GM12878 (cell line): ENCODE measurements around the gene RPL13A.

Experiments used
- CREB1 ChIP-seq: IDR thresholded peaks from 2 replicates; pipeline ENCODE4 v1.6.1; 2012; ENCODE audit warnings: low read depth, mild to moderate bottlenecking, inconsistent platforms
- EP300 ChIP-seq, 2 experiments: fragments of 150-350 bp in 1 of 2; IDR thresholded peaks; 2 replicates each; pipeline ENCODE4 v1.6.1; 2011 to 2012; ENCODE audit warnings: low read depth in 2 of 2, low read length in 2 of 2, borderline replicate concordance in 1 of 2, improper control_type of control experiment in 1 of 2, inconsistent platforms in 1 of 2; ENCODE audit not compliant: control insufficient read depth in 1 of 2
- MEF2A ChIP-seq: IDR thresholded peaks from 2 replicates; pipeline ENCODE4 v1.6.1; 2011; ENCODE audit warnings: low read depth, mild to moderate bottlenecking, low read length, moderate library complexity; ENCODE audit not compliant: insufficient read depth
- MXI1 ChIP-seq: fragments of 150-350 bp; IDR thresholded peaks from 2 replicates; pipeline ENCODE4 v1.6.1; 2011; ENCODE audit warnings: low read depth, mild to moderate bottlenecking, inconsistent platforms, low read length, improper control_type of control experiment
- POLR2A ChIP-seq: IDR thresholded peaks from 2 replicates; pipeline ENCODE4 v1.6.1; 2011; ENCODE audit warnings: low read depth, mild to moderate bottlenecking, low read length
- POLR2AphosphoS5 ChIP-seq: IDR thresholded peaks from 2 replicates; pipeline ENCODE4 v1.6.1; 2011; ENCODE audit warnings: mild to moderate bottlenecking, low read length, inconsistent platforms
- TF ChIP-seq, protein P1 (sequence below): fragments of 450-650 bp; IDR thresholded peaks from 2 replicates; pipeline ENCODE4 v1.6.1; 2017; ENCODE audit warnings: mild to moderate bottlenecking
- TF ChIP-seq, protein P2 (sequence below): IDR thresholded peaks from 2 replicates; pipeline ENCODE4 v1.6.1; 2012; ENCODE audit warnings: low read depth, low read length, improper control_type of control experiment
- TF ChIP-seq, protein P3 (sequence below): IDR thresholded peaks from 2 replicates; pipeline ENCODE4 v1.6.1; 2012; ENCODE audit warnings: low read length, inconsistent platforms
- TF ChIP-seq, protein P4 (sequence below), 3 experiments: IDR thresholded peaks in 2 of 3; conservative IDR thresholded peaks in 1 of 3; 2 replicates each; pipeline ENCODE4 v1.5.1; 2011; ENCODE audit warnings: low read depth in 3 of 3, low read length in 3 of 3, mild to moderate bottlenecking in 3 of 3, control low read depth in 2 of 3, moderate library complexity in 2 of 3, inconsistent platforms in 1 of 3, mixed read lengths in 1 of 3; ENCODE audit not compliant: control insufficient read depth in 2 of 3, insufficient read depth in 1 of 3; ENCODE audit errors: extremely low read depth in 1 of 3

DNA sequence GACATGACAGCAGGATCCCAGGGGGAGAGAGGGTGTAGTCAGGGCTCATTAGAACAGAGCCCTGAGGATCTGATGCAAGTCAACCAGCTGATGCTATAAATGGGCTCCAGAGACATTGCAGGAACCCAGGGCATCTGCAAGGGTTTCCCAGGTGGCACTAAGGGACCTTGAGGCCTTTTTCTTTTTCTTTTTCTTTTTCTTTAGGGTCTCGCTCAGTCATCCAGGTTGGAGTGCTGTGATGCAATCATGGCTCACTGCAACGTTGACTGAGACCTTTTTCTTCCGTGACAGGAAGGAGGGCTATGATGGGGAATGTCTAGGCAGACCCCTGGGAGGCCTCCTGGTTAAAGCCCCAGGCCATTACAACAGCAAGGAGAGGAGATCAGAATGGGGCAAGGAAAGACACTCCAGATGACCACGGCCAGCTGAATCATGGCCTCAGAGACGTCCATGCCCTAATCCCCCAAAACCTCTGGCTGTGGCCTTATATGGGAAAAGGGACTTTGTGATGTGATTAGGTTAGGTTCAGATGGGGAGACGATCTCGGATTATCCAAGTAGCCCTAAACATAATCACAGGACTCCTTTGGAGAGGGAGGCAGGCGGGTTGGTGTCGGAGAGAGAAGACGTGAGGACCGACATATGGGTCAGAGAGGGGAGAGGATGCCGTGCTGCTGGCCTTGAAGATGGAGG, 20.5 kb downstream of the RPL13A start:
- no peak for TF ChIP-seq POLR2A
- no peak for TF ChIP-seq EP300 (IDR thresholded peaks at IDR 0.05; ENCODE audit: borderline replicate concordance in 1 of 2, control insufficient read depth in 1 of 2, low read depth in 2 of 2, low read length in 2 of 2)
- TF ChIP-seq, protein P1, sequence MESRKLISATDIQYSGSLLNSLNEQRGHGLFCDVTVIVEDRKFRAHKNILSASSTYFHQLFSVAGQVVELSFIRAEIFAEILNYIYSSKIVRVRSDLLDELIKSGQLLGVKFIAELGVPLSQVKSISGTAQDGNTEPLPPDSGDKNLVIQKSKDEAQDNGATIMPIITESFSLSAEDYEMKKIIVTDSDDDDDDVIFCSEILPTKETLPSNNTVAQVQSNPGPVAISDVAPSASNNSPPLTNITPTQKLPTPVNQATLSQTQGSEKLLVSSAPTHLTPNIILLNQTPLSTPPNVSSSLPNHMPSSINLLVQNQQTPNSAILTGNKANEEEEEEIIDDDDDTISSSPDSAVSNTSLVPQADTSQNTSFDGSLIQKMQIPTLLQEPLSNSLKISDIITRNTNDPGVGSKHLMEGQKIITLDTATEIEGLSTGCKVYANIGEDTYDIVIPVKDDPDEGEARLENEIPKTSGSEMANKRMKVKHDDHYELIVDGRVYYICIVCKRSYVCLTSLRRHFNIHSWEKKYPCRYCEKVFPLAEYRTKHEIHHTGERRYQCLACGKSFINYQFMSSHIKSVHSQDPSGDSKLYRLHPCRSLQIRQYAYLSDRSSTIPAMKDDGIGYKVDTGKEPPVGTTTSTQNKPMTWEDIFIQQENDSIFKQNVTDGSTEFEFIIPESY = no peak
- TF ChIP-seq POLR2AphosphoS5 = no peak
- TF ChIP-seq, protein P2, sequence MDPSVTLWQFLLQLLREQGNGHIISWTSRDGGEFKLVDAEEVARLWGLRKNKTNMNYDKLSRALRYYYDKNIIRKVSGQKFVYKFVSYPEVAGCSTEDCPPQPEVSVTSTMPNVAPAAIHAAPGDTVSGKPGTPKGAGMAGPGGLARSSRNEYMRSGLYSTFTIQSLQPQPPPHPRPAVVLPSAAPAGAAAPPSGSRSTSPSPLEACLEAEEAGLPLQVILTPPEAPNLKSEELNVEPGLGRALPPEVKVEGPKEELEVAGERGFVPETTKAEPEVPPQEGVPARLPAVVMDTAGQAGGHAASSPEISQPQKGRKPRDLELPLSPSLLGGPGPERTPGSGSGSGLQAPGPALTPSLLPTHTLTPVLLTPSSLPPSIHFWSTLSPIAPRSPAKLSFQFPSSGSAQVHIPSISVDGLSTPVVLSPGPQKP = no peak
- TF ChIP-seq, protein P3, sequence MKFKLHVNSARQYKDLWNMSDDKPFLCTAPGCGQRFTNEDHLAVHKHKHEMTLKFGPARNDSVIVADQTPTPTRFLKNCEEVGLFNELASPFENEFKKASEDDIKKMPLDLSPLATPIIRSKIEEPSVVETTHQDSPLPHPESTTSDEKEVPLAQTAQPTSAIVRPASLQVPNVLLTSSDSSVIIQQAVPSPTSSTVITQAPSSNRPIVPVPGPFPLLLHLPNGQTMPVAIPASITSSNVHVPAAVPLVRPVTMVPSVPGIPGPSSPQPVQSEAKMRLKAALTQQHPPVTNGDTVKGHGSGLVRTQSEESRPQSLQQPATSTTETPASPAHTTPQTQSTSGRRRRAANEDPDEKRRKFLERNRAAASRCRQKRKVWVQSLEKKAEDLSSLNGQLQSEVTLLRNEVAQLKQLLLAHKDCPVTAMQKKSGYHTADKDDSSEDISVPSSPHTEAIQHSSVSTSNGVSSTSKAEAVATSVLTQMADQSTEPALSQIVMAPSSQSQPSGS = no peak
- no peak for TF ChIP-seq MXI1
- TF ChIP-seq MEF2A = no peak
- no peak for TF ChIP-seq CREB1
- TF ChIP-seq, protein P4, sequence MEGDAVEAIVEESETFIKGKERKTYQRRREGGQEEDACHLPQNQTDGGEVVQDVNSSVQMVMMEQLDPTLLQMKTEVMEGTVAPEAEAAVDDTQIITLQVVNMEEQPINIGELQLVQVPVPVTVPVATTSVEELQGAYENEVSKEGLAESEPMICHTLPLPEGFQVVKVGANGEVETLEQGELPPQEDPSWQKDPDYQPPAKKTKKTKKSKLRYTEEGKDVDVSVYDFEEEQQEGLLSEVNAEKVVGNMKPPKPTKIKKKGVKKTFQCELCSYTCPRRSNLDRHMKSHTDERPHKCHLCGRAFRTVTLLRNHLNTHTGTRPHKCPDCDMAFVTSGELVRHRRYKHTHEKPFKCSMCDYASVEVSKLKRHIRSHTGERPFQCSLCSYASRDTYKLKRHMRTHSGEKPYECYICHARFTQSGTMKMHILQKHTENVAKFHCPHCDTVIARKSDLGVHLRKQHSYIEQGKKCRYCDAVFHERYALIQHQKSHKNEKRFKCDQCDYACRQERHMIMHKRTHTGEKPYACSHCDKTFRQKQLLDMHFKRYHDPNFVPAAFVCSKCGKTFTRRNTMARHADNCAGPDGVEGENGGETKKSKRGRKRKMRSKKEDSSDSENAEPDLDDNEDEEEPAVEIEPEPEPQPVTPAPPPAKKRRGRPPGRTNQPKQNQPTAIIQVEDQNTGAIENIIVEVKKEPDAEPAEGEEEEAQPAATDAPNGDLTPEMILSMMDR (IDR thresholded peaks at IDR 0.05 in 2 of 3, conservative IDR thresholded peaks at IDR 0.05 in 1 of 3; ENCODE audit: control insufficient read depth in 2 of 3, extremely low read depth in 1 of 3, insufficient read depth in 1 of 3, low read depth in 3 of 3, low read length in 3 of 3) = no peak
